H1 (cell line): ENCODE measurements around the gene CCNB1. TPM values are rescaled to one million over a fixed set of nuclear protein-coding genes. Genes with fewer than 3 reads are reported as not detected.

ENCODE experiments used
- CTCF ChIA-PET: fragments of 300-600 bp; sonication (Branson Sonifier 250); formaldehyde crosslinking; loops from one replicate; lab custom pipeline; 2021; ENCODE audit not compliant: partially characterized antibody; lab: Charles Lee
- POLR2A ChIA-PET: fragments of 300-600 bp; sonication (Branson Sonifier 250); formaldehyde crosslinking; loops from one replicate; lab custom pipeline; 2021; ENCODE audit warnings: inconsistent platforms; ENCODE audit not compliant: partially characterized antibody; lab: Charles Lee
- DNase-seq, 2 experiments: peaks; one replicate each; pipeline versions ENCODE4 v3.0.0 to v3.0.0-alpha.2; 2010 to 2022; ENCODE audit warnings: low spot score in 2 of 2, low read depth in 1 of 2, mixed read lengths in 1 of 2
- FAIRE-seq: peaks from 2 replicates; lab custom pipeline; 2011; peaks lifted over from hg19 to GRCh38; lab: Jason Lieb, UNC
- H2AFZ ChIP-seq: 2 replicates; pipeline ENCODE4 v1.8.1; 2012; ENCODE audit warnings: low read length, inconsistent platforms
- H2AK5ac ChIP-seq: 2 replicates; pipeline ENCODE4 v1.6.1; 2013; ENCODE audit warnings: low read depth, low read length
- H2BK120ac ChIP-seq: replicated peaks from 2 replicates; pipeline ENCODE3; 2013; ENCODE audit warnings: low read depth, low read length, inconsistent platforms
- H2BK12ac ChIP-seq: 2 replicates; pipeline ENCODE4 v1.6.1; 2013; ENCODE audit warnings: low read depth, low read length
- H2BK15ac ChIP-seq: 2 replicates; pipeline ENCODE4 v1.6.1; 2013; ENCODE audit warnings: low read length
- H2BK20ac ChIP-seq: 2 replicates; pipeline ENCODE4 v1.6.1; 2013; ENCODE audit warnings: low read length
- H2BK5ac ChIP-seq: 2 replicates; pipeline ENCODE4 v1.6.1; 2013; ENCODE audit warnings: low read depth, low read length
- H3K14ac ChIP-seq: 2 replicates; pipeline ENCODE4 v1.6.1; 2013; ENCODE audit warnings: inconsistent platforms; ENCODE audit not compliant: insufficient read length
- H3K18ac ChIP-seq: 2 replicates; pipeline ENCODE4 v1.6.1; 2013; ENCODE audit warnings: low read length; ENCODE audit errors: extremely low read depth
- H3K23ac ChIP-seq: 2 replicates; pipeline ENCODE4 v1.6.1; 2013; ENCODE audit warnings: inconsistent platforms; ENCODE audit not compliant: insufficient read length
- H3K23me2 ChIP-seq: 2 replicates; pipeline ENCODE4 v1.6.1; 2013; ENCODE audit warnings: low read depth, low read length
- H3K27ac ChIP-seq: 2 replicates; pipeline ENCODE4 v1.6.1; 2011; ENCODE audit warnings: low read depth, low read length, inconsistent platforms
- H3K27me3 ChIP-seq, 4 experiments: replicated peaks in 1 of 4; 1 replicate in 1 of 4; 2 replicates in 3 of 4; pipeline versions ENCODE4 v1.6.1 to v1.8.1; 2011 to 2013; ENCODE audit warnings: low read length in 3 of 4, mild to moderate bottlenecking in 3 of 4, inconsistent platforms in 2 of 4, mixed read lengths in 2 of 4, moderate library complexity in 1 of 4; ENCODE audit not compliant: control insufficient read depth in 3 of 4, insufficient read depth in 3 of 4; ENCODE audit errors: extremely low read depth in 1 of 4
- H3K36me3 ChIP-seq, 4 experiments: 2 replicates each; pipeline versions ENCODE4 v1.6.1 to v1.8.1; 2011 to 2013; ENCODE audit warnings: mild to moderate bottlenecking in 4 of 4, low read length in 3 of 4, moderate library complexity in 2 of 4, control low read depth in 1 of 4, inconsistent platforms in 1 of 4; ENCODE audit not compliant: insufficient read depth in 4 of 4, control insufficient read depth in 2 of 4
- H3K4ac ChIP-seq: replicated peaks from 2 replicates; pipeline ENCODE3; 2013; ENCODE audit warnings: low read length, low read depth, mixed read lengths, inconsistent platforms; ENCODE audit not compliant: insufficient read length
- H3K4me1 ChIP-seq, 4 experiments: replicated peaks in 1 of 4; 1 replicate in 1 of 4; 2 replicates in 3 of 4; pipeline versions ENCODE4 v1.6.1 to v1.8.1; 2011 to 2013; ENCODE audit warnings: low read length in 3 of 4, inconsistent platforms in 2 of 4, mixed read lengths in 1 of 4; ENCODE audit not compliant: insufficient read depth in 4 of 4, control insufficient read depth in 3 of 4
- H3K4me2 ChIP-seq, 2 experiments: 2 replicates each; pipeline versions ENCODE4 v1.6.1 to v1.8.1; 2011 to 2013; ENCODE audit warnings: low read depth in 2 of 2, low read length in 2 of 2, control low read depth in 1 of 2, inconsistent platforms in 1 of 2, mild to moderate bottlenecking in 1 of 2; ENCODE audit not compliant: insufficient read depth in 1 of 2
- H3K4me3 ChIP-seq, 4 experiments: fragments of 200-600, 300-600 bp in 1 of 4; sonication (generic), shearing (Covaris generic), sonication (Bioruptor Twin) in 1 of 4; 2 replicates each; pipeline versions ENCODE4 v1.5.1 to v1.8.1; 2011 to 2016; ENCODE audit warnings: low read length in 4 of 4, low read depth in 3 of 4, control low read depth in 2 of 4, inconsistent platforms in 2 of 4, mild to moderate bottlenecking in 2 of 4, mixed read lengths in 1 of 4, moderate library complexity in 1 of 4; ENCODE audit not compliant: insufficient read depth in 2 of 4; ENCODE audit errors: extremely low read depth in 1 of 4
- H3K56ac ChIP-seq: replicated peaks from 2 replicates; pipeline ENCODE3; 2013; ENCODE audit warnings: low read depth, mild to moderate bottlenecking, mixed read lengths, low read length, inconsistent platforms; ENCODE audit not compliant: insufficient read length
- H3K79me1 ChIP-seq: 2 replicates; pipeline ENCODE4 v1.6.1; 2013; ENCODE audit warnings: low read depth, low read length, control low read depth
- H3K79me2 ChIP-seq, 2 experiments: 2 replicates each; pipeline versions ENCODE4 v1.6.1 to v1.8.1; 2012 to 2013; ENCODE audit warnings: low read length in 2 of 2, mild to moderate bottlenecking in 2 of 2, inconsistent platforms in 1 of 2; ENCODE audit not compliant: insufficient read depth in 2 of 2, control insufficient read depth in 1 of 2
- H3K9ac ChIP-seq, 4 experiments: replicated peaks in 1 of 4; 1 replicate in 1 of 4; 2 replicates in 3 of 4; pipeline versions ENCODE4 v1.6.1 to v1.8.1; 2011 to 2013; ENCODE audit warnings: low read depth in 3 of 4, low read length in 3 of 4, control low read depth in 2 of 4, mild to moderate bottlenecking in 2 of 4, moderate library complexity in 2 of 4, inconsistent platforms in 1 of 4; ENCODE audit errors: extremely low read depth in 1 of 4
- H3K9me3 ChIP-seq, 2 experiments: 2 replicates each; pipeline versions ENCODE4 v1.6.1 to v1.8.1; 2012 to 2013; ENCODE audit warnings: mild to moderate bottlenecking in 2 of 2, moderate library complexity in 2 of 2, control low read depth in 1 of 2, inconsistent platforms in 1 of 2, low read depth in 1 of 2, low read length in 1 of 2, mixed read lengths in 1 of 2; ENCODE audit not compliant: insufficient read depth in 2 of 2
- H4K20me1 ChIP-seq, 2 experiments: replicated peaks in 1 of 2; 2 replicates each; pipeline versions ENCODE3 to v1.8.1; 2011 to 2013; ENCODE audit warnings: inconsistent platforms in 2 of 2, low read length in 2 of 2, mild to moderate bottlenecking in 1 of 2; ENCODE audit not compliant: insufficient read depth in 2 of 2, control insufficient read depth in 1 of 2
- H4K5ac ChIP-seq: 2 replicates; pipeline ENCODE4 v1.6.1; 2013; ENCODE audit warnings: low read length, low read depth, mixed read lengths, inconsistent platforms; ENCODE audit not compliant: insufficient read length
- H4K8ac ChIP-seq: 2 replicates; pipeline ENCODE4 v1.8.0; 2013; ENCODE audit warnings: mild to moderate bottlenecking, moderate library complexity, low read length, inconsistent platforms; ENCODE audit not compliant: insufficient read depth; ENCODE audit errors: extremely low read depth
- H4K91ac ChIP-seq: replicated peaks from 2 replicates; pipeline ENCODE3; 2013; ENCODE audit warnings: low read length, mixed read lengths, inconsistent platforms; ENCODE audit not compliant: insufficient read length
- BACH1 ChIP-seq: IDR thresholded peaks from 2 replicates; pipeline ENCODE4 v1.6.1; 2012; ENCODE audit warnings: low read length, improper control_type of control experiment
- CHD1 ChIP-seq: IDR thresholded peaks from 2 replicates; pipeline ENCODE4 v1.6.1; 2012; ENCODE audit warnings: low read depth, low read length, improper control_type of control experiment
- CHD2 ChIP-seq: IDR thresholded peaks from 2 replicates; pipeline ENCODE4 v1.6.1; 2012; ENCODE audit warnings: low read length, improper control_type of control experiment
- E2F6 ChIP-seq: IDR thresholded peaks from 2 replicates; pipeline ENCODE4 v1.6.1; 2012; ENCODE audit warnings: inconsistent platforms
- GTF2F1 ChIP-seq: IDR thresholded peaks from 2 replicates; pipeline ENCODE4 v1.6.1; 2012; ENCODE audit warnings: low read depth, low read length, improper control_type of control experiment, borderline replicate concordance
- HDAC2 ChIP-seq, 2 experiments: fragments of 300-600 bp in 1 of 2; sonication (generic) in 1 of 2; IDR thresholded peaks; 2 replicates each; pipeline ENCODE4 v1.6.1; 2011 to 2012; ENCODE audit warnings: low read depth in 2 of 2, low read length in 2 of 2, mild to moderate bottlenecking in 2 of 2, moderate library complexity in 2 of 2, borderline replicate concordance in 1 of 2, inconsistent platforms in 1 of 2
- MAX ChIP-seq: IDR thresholded peaks from 2 replicates; pipeline ENCODE4 v1.6.1; 2012; ENCODE audit warnings: inconsistent platforms
- POLR2A ChIP-seq, 2 experiments: IDR thresholded peaks; 1 replicate in 1 of 2; 2 replicates in 1 of 2; pipeline ENCODE4 v1.6.1; 2011; ENCODE audit warnings: low read depth in 2 of 2, low read length in 2 of 2, mild to moderate bottlenecking in 2 of 2; ENCODE audit errors: control extremely low read depth in 1 of 2
- RFX5 ChIP-seq: IDR thresholded peaks from 2 replicates; pipeline ENCODE4 v1.6.1; 2011; ENCODE audit warnings: low read depth, low read length, improper control_type of control experiment, borderline replicate concordance
- SAP30 ChIP-seq: fragments of 300-600 bp; sonication (generic); IDR thresholded peaks from 2 replicates; pipeline ENCODE4 v1.7.1; 2012; ENCODE audit warnings: low read length, moderate library complexity, mild to moderate bottlenecking, inconsistent platforms; ENCODE audit not compliant: insufficient read depth, insufficient replicate concordance
- SIRT6 ChIP-seq: IDR thresholded peaks from one replicate; pipeline ENCODE4 v1.7.1; 2012; ENCODE audit warnings: low read length, inconsistent platforms
- TAF1 ChIP-seq: IDR thresholded peaks from 2 replicates; pipeline ENCODE4 v1.6.1; 2011; ENCODE audit warnings: mild to moderate bottlenecking, low read depth, low read length
- TEAD4 ChIP-seq: IDR thresholded peaks from 2 replicates; pipeline ENCODE4 v1.6.1; 2012; ENCODE audit warnings: low read depth, low read length, inconsistent platforms, mixed read lengths
- WGBS, 2 experiments: shearing (Covaris generic) in 1 of 2; methylation state at CpG; one replicate each; pipeline versions ENCODE4 v1.1.6 to v1.1.7; 2013 to 2015; ENCODE audit warnings: low lambda C conversion rate in 2 of 2, mixed read lengths in 2 of 2, inconsistent platforms in 1 of 2, low coverage in 1 of 2, missing lambda C conversion rate in 1 of 2; ENCODE audit not compliant: insufficient replicate concordance in 2 of 2, insufficient coverage in 1 of 2, insufficient read length in 1 of 2; ENCODE audit errors: extremely low coverage in 1 of 2, missing lambda C conversion rate in 1 of 2; 5-methylcytosine and 5-hydroxymethylcytosine counted together
- polyA plus RNA-seq, 7 experiments: library from polyadenylated mRNA; depleted of rRNA in 3 of 7; stranded (reverse) in 5 of 7; unstranded in 2 of 7; fragments of >200 nt in 5 of 7; fragments of 200-250 nt in 2 of 7; gene quantifications; 1 replicate in 5 of 7; 2 replicates in 1 of 7; 4 replicates in 1 of 7; pipeline versions ENCODE4 v1.2.1 to v1.2.3, GENCODE V29; 2011 to 2013; ENCODE audit warnings: missing spikeins in 2 of 7, mixed read lengths in 2 of 7
- total RNA-seq: library from RNA; stranded (reverse); fragmentation: NEBNext Ultra II Directional; extraction: Animal tissue kit (Norgen Biotek cat#: 25700); gene quantifications from 2 replicates; pipeline ENCODE4 v1.2.1, GENCODE V29; 2021

The CCNB1 gene
- total and polyA plus RNA-seq, 2 of the 8 experiments (the other 6 are each of a cell fraction or from before 2014, with no cell fraction given): 122 to 338 TPM

GRCh38 chr5:69148981-69149675 lies 17.8 kb upstream of the CCNB1 start:
- WGBS, 2 experiments: 82% methylated on average over 2 of the region's 2 CpGs; no CpG with 5 or more reads in 1 of the 2 experiments
- TF ChIP-seq SIRT6: no peak
- no peak for TF ChIP-seq CHD2
- TF ChIP-seq E2F6: no peak
- TF ChIP-seq BACH1: no peak
- no peak for TF ChIP-seq HDAC2 (IDR thresholded peaks at IDR 0.05; ENCODE audit: borderline replicate concordance in 1 of 2, low read depth in 2 of 2, low read length in 2 of 2)
- TF ChIP-seq CHD1: no peak
- no peak for TF ChIP-seq RFX5
- no peak for TF ChIP-seq TAF1
- TF ChIP-seq POLR2A (IDR thresholded peaks at IDR 0.05; ENCODE audit: control extremely low read depth in 1 of 2, low read depth in 2 of 2, low read length in 2 of 2): no peak
- no peak for TF ChIP-seq SAP30
- TF ChIP-seq GTF2F1: no peak
- TF ChIP-seq MAX: no peak
- no peak for TF ChIP-seq TEAD4

More at GRCh38 chr5:69148981-69149675, 17.8 kb upstream of the CCNB1 start:
- no peaks in the 10 kb centered on the region for H3K9me3 ChIP-seq
- H3K18ac ChIP-seq: no peak overlapping the region
- H3K14ac ChIP-seq: no peak overlapping the region
- ChIA-PET CTCF (no interaction called here), POLR2A (interaction anchor here (1.1 to 1.5 kb wide), 2 partner anchors 9 to 20 kb away, joined by 3 read pairs; no protein-coding TSS in a partner anchor)
- no peaks in the 10 kb centered on the region for H3K4me1 ChIP-seq
- H2BK5ac ChIP-seq: no peak overlapping the region
- no peak overlapping the region for H2AK5ac ChIP-seq
- H3K27ac ChIP-seq: no peak overlapping the region
- no peak overlapping the region for H3K4me2 ChIP-seq
- H3K36me3 ChIP-seq: no peaks in the 10 kb centered on the region
- H4K5ac ChIP-seq: no peak overlapping the region
- H2BK120ac ChIP-seq: no peak overlapping the region
- no peaks in the 10 kb centered on the region for H3K79me2 ChIP-seq
- H3K23me2 ChIP-seq: no peaks in the 10 kb centered on the region
- H2BK15ac ChIP-seq: no peak overlapping the region
- H4K20me1 ChIP-seq: no peaks in the 10 kb centered on the region
- no peak overlapping the region for H3K4me3 ChIP-seq
- H3K27me3 ChIP-seq: no peaks in the 10 kb centered on the region
- DNase-seq (no peak), FAIRE-seq (no peak)
- H4K91ac ChIP-seq: no peak overlapping the region
- no peak overlapping the region for H2BK12ac ChIP-seq
- no peak overlapping the region for H3K9ac ChIP-seq
- no peaks in the 10 kb centered on the region; the same call in 1 of the 2 replicates for H3K79me1 ChIP-seq
- H3K23ac ChIP-seq: no peak overlapping the region
- no peak overlapping the region for H2AFZ ChIP-seq
- H2BK20ac ChIP-seq: no peak overlapping the region
- no peak overlapping the region for H4K8ac ChIP-seq
- no peak overlapping the region for H3K4ac ChIP-seq
- no peak overlapping the region for H3K56ac ChIP-seq
